Measurements from ENCODE around the gene PTPRM. TPM values are rescaled to one million over a fixed set of nuclear protein-coding genes. Genes with fewer than 3 reads are reported as not detected.

PTPRM gene
- total RNA-seq, 1 experiment from 2014 or later = 1.6 TPM

DNA sequence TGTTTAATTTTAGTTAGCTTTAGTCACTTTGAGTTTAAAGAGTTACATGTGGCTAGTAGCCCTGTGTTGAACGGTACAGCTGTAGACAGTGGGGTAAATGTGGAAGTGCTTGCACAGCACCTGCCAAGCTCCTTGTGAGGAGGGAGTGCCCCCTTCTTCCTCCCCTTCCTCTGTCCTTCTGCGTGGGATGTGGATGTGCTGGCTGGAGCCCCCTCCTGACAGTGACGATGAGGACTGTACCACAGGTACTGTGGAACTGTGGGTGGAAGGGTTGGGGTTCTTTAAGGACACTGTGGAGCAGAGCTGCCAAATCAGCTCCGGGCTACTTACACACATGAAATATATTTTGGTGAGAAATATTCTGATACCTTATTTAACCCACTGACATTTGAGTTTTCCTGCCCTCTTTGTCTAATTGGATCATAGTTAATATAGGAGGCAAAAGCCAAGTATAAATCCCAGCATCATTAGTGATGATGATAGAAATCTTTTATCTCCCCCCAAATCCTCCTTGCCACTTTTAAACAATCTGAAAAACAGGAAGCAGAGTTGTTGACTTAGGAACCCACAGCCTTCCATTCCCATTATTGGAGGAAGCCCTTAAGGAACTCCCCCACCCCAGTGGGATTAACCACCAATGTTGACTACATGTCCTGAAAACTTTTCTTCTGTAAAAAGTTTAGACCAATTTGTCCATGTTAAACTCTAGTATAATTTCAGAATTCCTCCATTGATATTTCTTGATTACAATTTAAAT is 181.3 kb downstream of the PTPRM start:
- BruUV-seq (replicated peaks) = no TSS peak
- in situ Hi-C loops (cut with HindIII; ENCODE audit: low pct_unique_long_range_greater_than_20kb, low sequenced_read_pairs) = no loop called here
- Histone ChIP-seq H3K36me3 (ENCODE audit: control insufficient read depth, insufficient read depth, low read length) (no peaks in the 10 kb centered on the region), H3K27me3 (ENCODE audit: control insufficient read depth, insufficient read depth, low read length) (no peaks in the 10 kb centered on the region), H3K9me3 (ENCODE audit: control insufficient read depth, insufficient read depth, low read depth, low read length) (no peaks in the 10 kb centered on the region; the same call in 1 of the 2 replicates), H3K27ac (ENCODE audit: low read length) (no peak overlapping the region), H3K4me3 (ENCODE audit: low read depth in 2 of 2, low read length in 2 of 2) (no peak overlapping the region), H3K4me1 (ENCODE audit: control insufficient read depth, insufficient read depth, low read length) (no peaks in the 10 kb centered on the region)
- TF ChIP-seq POLR2AphosphoS5 (IDR thresholded peaks at IDR 0.05; ENCODE audit: low read depth, low read length) (no peak), SIN3A (IDR thresholded peaks at IDR 0.05; ENCODE audit: borderline replicate concordance, insufficient read depth, low read depth, low read length) (no peak), CTCF (IDR thresholded peaks at IDR 0.05) (no peak), REST (IDR thresholded peaks at IDR 0.05; ENCODE audit: insufficient read depth in 1 of 2, low read depth in 2 of 2, low read length in 1 of 2) (no peak), TCF7L2 (IDR thresholded peaks at IDR 0.05; ENCODE audit: low read depth, low read length) (no peak)
- intact Hi-C loops (cut with micrococcal nuclease; ENCODE audit: unreplicated experiment) = no loop called here
- ChIA-PET POLR2A (no interaction called here), CTCF (no interaction called here)
- no peak for ATAC-seq
- no peak for DNase-seq (ENCODE audit: low read depth, low spot score)

- BruUV-seq (replicated peaks) = no TSS peak
- Histone ChIP-seq H3K36me3 (ENCODE audit: control insufficient read depth, insufficient read depth, low read length) (no peaks in the 10 kb centered on the region), H3K4me3 (ENCODE audit: low read depth in 2 of 2, low read length in 2 of 2) (no peak overlapping the region), H3K27ac (ENCODE audit: low read length) (no peak overlapping the region), H3K27me3 (ENCODE audit: control insufficient read depth, insufficient read depth, low read length) (no peaks in the 10 kb centered on the region), H3K4me1 (ENCODE audit: control insufficient read depth, insufficient read depth, low read length) (no peaks in the 10 kb centered on the region), H3K9me3 (ENCODE audit: control insufficient read depth, insufficient read depth, low read depth, low read length) (no peaks in the 10 kb centered on the region; the same call in 1 of the 2 replicates)
- ATAC-seq (no peak), DNase-seq (ENCODE audit: low read depth, low spot score) (no peak)
- CTCF ChIA-PET = no interaction called here
- TF ChIP-seq TCF7L2 (IDR thresholded peaks at IDR 0.05; ENCODE audit: low read depth, low read length) = no peak
- TF ChIP-seq REST (IDR thresholded peaks at IDR 0.05; ENCODE audit: insufficient read depth in 1 of 2, low read depth in 2 of 2, low read length in 1 of 2) = no peak
- TF ChIP-seq CTCF (IDR thresholded peaks at IDR 0.05) = no peak
- TF ChIP-seq SIN3A (IDR thresholded peaks at IDR 0.05; ENCODE audit: borderline replicate concordance, insufficient read depth, low read depth, low read length) = no peak
- no peak for TF ChIP-seq POLR2AphosphoS5 (IDR thresholded peaks at IDR 0.05; ENCODE audit: low read depth, low read length)
- intact Hi-C loops (cut with micrococcal nuclease; ENCODE audit: unreplicated experiment) = no loop called here
- POLR2A ChIA-PET = no interaction called here
- in situ Hi-C loops (cut with HindIII; ENCODE audit: low pct_unique_long_range_greater_than_20kb, low sequenced_read_pairs) = no loop called here
These were observed 181.9 kb downstream of the PTPRM start for GRCh38 chr18:7749008-7749405.

Data from Panc1 (cell line).